Ureter (tissue), 1 donor: ENCODE data around the gene TANC2. TPM values are rescaled to one million over a fixed set of nuclear protein-coding genes. Genes with fewer than 3 reads are reported as not detected.
A peak's percentile ranks its signal among the peaks of the same experiment; 100 is the strongest.

Experiments
- DNase-seq: peaks from one replicate; pipeline ENCODE4 v3.0.0-alpha.2; 2020; ENCODE audit warnings: low spot score
- total RNA-seq: library from RNA; stranded (reverse); gene quantifications from one replicate; pipeline ENCODE4 v1.2.4, GENCODE V29; 2023
- donor health status: DM: yes; HTN: yes; CAD: no.

TANC2 gene
- total RNA-seq, result 177 TPM

GRCh38 chr17:62965686-62966425 is at the start of gene TANC2:
Gene TANC2 (plus strand): TSS chr17:62966235. CDS start chr17:63009560, 43,325 bp downstream.
- peak; percentile 84 for DNase-seq

DNA sequence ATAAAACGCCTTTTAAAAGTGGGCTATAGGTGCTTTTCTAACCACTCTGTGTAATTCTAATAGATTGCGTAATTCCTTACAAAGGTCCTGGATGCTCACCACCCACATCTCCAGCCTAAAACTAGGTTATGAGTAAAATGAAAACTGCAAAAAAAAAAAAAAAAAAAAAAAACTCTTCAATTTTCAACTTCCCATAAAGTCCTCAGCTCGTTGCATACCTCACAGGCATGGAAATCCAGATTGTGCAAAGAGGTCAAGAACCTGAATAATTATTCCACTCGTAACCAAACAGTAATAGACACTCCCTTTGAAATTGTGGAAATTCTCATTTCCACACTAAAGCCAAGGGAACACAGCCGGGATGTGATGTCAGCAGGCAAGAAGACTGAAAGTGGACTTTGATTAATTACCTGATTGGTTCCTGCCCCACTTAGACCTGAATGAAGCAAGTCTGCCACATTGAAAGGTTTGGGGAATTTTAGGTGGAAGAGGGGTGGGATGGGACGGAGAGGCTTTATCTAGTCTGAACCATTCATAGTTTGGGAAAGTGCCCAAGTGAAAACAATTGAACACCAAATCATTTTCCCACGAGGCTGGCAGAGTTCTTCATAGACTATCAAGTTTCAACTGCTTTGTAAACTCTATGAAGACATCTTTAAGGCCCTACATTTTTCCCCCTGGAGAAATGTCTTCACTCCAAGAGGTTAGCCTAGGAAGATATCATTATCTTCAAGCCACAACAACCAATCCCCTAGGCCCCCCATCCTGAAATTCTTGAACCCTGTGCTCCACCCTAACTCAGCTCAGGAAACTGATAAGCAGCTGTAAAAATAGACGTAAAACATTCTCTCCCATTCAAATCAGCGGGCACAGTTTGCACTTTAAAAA is 49.1 kb upstream of the TANC2 start:
- no peak for DNase-seq

GRCh38 chr17:62919388-62919787 is 46.6 kb upstream of the TANC2 start:
- no peak for DNase-seq

DNA sequence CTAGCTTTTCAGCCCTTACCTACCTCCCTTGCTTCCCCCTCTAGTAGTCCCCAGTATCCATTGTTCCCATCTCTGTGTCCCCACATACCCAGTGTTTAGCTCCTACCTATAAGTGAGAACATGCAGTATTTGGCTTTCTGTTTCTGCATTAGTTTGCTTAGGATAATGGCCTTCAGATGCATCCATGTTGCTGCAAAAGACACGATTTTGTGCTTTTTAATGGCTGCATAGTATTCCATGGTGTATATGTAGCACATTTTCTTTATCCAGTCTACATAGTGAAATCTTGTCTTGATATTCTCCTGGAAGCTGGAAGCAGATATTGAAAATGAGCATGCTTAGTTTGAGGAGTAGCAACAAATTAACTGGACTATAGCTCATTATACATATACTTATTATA is 45.7 kb upstream of the TANC2 start:
- DNase-seq, result no peak

- no peak for DNase-seq
Measured at GRCh38 chr17:62921817-62922216, 44.2 kb upstream of the TANC2 start.

DNA sequence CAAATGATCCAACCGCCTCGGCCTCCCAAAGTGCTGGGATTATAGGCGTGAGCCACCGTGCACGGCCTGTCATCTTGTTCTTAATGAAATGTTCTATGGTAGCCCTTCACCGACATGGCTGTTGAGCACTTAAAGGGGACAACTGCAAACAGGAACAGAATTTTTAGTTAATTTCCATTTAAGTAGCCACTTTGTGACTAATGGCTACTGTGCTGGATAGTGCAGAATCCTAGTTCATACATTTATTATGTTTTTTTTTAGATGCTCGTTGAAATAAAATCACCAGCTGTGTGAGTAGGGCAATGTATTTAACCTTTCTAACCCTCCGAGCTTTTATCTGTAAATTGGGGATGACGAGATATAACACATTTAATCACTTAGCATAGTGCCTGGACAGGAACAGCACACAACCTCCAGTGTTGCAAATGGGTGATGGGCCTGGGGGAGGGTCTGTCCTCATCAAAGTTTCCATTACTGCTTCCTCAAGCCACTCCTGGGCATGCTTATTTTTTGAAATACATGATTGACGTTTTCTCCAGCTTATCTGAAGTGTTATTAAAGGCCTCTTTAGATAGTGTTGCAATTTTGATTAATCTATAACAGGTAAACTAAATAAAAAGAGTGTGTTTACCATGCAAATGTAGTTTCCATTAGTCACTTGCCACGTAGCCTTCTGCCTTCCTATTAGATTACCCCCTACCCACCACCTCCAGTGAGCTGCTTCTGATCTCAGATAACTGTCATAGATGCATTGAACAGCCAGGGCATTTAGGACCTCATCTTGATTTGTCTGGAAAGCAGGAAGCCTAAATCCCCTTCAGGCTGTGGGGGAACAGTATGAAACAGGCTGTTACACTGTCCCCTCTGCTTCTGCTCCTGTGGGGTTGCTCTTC is 42.5 kb upstream of the TANC2 start:
- DNase-seq, result no peak

DNA sequence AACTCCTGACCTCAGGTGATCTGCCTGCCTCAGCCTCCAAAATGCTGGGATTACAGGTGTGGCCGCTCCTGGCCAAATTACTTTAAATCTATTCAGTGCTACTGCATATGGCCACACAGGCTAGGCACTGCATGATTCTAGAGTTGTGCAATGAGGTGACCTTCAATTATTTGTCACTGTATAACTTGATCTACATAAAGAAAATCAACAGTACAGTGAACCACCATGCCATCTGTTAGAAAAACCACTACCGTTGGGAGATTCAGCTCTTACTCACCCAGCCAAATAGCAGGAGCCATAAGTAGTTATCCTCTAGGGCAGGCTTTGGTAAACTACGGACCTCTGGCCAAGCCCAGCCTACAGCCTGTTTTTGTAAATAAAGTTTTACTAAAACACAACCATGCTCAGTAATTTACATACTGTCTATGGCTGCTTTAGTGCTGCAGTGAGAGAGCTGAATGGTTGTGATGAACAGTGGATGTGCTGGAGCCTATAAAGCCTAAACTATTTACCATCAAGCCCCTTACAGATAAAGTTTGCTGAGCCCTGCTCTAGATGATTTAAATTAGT is 40.7 kb upstream of the TANC2 start:
- DNase-seq, result no peak

DNA sequence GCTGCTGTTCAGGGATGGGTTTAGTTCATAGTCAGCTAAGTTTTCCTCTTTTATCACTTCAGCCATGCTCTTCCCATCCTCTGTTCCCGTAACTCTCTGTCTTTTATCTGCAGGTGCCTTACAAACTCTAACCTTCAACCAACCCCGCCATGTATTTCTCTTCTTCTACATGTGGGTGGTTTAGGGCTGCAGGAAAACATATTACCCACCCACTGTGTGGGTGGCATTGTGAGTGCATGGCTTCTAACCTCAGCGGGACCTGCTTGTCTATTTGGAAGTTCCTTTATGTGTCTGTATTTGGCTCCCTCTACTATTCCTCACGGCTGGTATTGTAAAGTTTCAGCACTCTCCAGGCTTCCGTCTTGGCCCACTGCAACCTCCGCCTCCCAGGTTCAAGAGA is 39.0 kb upstream of the TANC2 start:
- no peak for DNase-seq

- no peak for DNase-seq
Measured at GRCh38 chr17:62929320-62929719, 36.7 kb upstream of the TANC2 start.

DNA sequence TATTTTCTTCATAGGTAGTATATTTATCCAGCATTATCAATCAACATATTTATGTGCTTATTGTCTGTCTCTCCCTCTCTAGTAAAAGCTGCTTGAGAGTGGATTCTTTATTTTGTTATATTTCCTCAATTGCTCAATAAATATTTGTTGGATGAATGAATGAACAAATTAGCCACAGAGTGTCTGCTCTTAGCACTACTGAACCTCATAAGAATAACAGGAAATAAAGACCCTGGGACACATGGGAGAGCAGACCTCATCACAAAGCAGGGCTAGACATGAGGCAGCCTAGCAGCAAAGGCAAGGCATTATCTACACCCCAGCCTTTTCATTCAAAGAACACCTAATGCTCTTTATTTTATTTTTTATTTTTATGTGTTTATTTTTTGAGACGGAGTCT is 34.9 kb upstream of the TANC2 start:
- DNase-seq, result no peak

- no peak for DNase-seq
Measured at GRCh38 chr17:62933501-62934385, 32.3 kb upstream of the TANC2 start.

DNA sequence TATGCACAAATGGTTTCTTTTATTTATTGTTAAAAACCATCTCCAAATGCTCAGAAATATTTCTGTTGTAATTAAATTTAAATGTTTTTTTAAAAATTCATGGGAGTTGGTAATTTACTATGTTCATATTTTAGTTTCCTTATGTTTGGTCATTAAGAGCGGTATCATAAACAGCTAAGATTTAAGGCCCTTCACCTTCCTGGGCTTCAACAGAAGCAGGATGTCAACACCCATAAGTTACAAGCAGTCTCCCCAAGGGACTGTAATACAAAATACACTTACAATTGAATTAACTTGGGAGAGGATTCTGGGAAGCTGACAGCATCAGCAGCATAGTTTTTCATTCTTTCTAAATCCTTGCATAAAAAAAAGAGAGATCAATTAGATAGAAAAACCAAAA is 30.9 kb upstream of the TANC2 start:
- no peak for DNase-seq

- DNase-seq, result no peak
Measured at GRCh38 chr17:62935523-62935922, 30.5 kb upstream of the TANC2 start.

DNA sequence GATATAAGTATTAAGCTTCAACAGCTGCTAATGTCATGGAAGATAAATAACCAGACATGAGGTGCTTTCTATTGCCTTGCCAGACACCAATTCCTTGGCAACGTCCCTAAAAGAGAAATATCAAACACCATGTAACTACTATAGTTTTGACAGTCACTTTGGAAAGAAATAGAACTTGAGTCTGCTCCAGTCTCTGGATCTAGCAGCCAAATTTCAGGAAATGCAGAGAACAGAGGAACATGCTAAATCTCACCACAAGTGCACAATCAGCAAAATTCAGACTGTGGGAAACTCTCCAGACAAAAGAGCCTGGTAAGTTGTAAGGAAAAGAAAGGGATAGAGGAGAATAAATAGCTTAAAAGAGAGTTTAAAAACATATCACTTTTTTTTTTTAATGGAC is 28.4 kb upstream of the TANC2 start:
- no peak for DNase-seq

- DNase-seq, result no peak
Measured at GRCh38 chr17:62941358-62941991, 24.6 kb upstream of the TANC2 start.

DNA sequence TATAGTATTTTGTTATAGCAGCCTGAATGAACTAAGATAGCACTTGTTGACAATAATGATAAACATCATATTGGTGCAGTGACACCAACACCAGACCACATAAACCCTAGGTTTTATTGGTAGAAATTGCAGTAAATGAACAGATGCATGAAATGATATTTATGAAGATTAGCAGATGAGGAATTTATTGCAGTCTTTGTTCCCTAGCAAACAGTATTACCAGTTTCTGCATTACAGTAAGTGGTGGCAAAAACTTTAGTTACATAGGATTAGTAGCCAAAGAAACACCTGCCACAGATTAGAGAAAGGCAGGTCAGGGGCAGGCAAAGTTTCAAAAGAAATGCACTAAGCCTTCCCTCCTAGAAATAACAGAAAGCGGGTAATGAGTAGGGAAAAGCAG is 17.7 kb upstream of the TANC2 start:
- DNase-seq, result no peak

DNA sequence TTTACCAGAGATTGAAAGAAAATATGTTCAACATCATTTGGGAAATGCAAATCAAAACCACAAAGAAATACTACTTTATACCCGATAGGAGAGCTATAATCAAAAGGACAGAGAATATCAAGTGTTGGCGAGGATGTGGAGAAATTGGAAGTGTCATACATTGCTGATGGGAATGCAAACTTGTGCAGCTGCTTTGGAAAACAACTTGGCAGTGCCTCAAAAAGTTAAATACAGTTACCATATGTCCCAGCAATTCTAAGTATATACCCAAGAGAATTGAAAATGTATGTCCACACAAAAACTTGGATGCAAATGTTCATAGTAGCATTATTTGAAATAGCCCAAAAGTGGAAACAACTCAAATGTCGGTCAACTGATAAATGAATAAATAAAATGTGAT is 17.0 kb upstream of the TANC2 start:
- DNase-seq, result no peak

- no peak for DNase-seq
Measured at GRCh38 chr17:62950067-62950466, 16.0 kb upstream of the TANC2 start.

DNA sequence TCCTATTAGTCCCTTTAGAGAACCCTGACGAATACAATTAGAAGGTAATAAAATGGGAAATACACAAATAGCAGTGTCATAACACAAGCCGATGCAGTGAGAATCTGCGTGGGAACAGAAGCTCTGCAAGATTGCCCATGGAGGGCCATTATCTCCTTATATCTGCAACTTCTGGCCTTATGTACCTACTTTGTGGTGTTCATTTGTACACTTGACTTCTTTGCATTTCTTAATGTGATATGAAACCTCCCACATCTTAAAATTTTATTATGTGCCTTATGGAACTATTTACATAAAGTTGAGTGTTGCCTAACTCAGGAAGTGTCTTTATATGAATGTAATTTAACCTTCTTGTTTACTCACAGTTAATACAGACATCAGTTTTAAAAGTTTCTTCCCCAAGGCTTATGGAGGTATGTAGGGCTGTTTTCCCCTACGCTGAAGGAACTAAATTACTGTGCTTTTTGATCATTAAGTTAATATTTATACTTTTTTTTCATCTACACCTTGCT is 10.1 kb upstream of the TANC2 start:
- no peak for DNase-seq

DNA sequence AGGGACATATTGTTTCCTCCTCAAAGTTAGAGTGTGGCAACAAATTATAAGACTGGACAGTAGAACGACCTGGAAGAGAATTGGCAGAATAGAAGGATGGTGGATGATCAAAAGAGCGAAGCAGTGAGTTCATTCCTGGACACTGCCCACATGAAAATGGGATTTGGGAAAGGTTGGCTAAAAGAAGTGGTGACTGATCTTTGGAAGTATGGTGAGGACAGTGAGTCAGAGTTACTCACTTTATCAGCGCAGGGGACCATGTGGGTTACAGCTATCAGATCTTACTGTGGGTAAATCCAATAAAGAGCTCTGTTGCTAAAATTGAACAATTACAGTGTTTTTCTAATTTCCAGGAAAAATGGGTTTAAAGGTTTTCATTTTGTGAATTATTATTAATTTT is 2.7 kb upstream of the TANC2 start:
- no peak for DNase-seq
